BLaER1 treated with 17β-estradiol and CSF1 and Interleukin-3, amounts not matched to agents 10 nM and 100 nM (cell line): ENCODE results near the gene ADCY9.
"Not testable (repeated sequence)": the region's sequence is repeated elsewhere in the genome, so short reads cannot be mapped to it uniquely, and the experiment has no call there.

Source experiments
- H3K27ac ChIP-seq, 11 experiments: shearing (Covaris generic); formaldehyde crosslinking; 2 replicates each; pipeline ENCODE4 v1.8.1; 2022
- H3K27me3 ChIP-seq, 11 experiments: shearing (Covaris generic); formaldehyde crosslinking; 2 replicates each; pipeline ENCODE4 v1.8.1; 2022
- H3K36me3 ChIP-seq, 11 experiments: shearing (Covaris generic); formaldehyde crosslinking; 2 replicates each; pipeline ENCODE4 v1.8.1; 2022
- H3K4me1 ChIP-seq, 10 experiments: shearing (Covaris generic); formaldehyde crosslinking; 2 replicates each; pipeline ENCODE4 v1.8.1; 2022
- H3K4me2 ChIP-seq, 11 experiments: shearing (Covaris generic); formaldehyde crosslinking; 2 replicates each; pipeline ENCODE4 v1.8.1; 2022
- H3K4me3 ChIP-seq, 10 experiments: shearing (Covaris generic); formaldehyde crosslinking; 2 replicates each; pipeline ENCODE4 v1.8.1; 2022
- H3K9ac ChIP-seq, 11 experiments: shearing (Covaris generic); formaldehyde crosslinking; 2 replicates each; pipeline ENCODE4 v1.8.1; 2022
- H3K9me3 ChIP-seq, 11 experiments: shearing (Covaris generic); formaldehyde crosslinking; replicated peaks in 1 of 11; 2 replicates each; pipeline ENCODE4 v1.8.1; 2022
- H4K20me1 ChIP-seq, 11 experiments: shearing (Covaris generic); formaldehyde crosslinking; 2 replicates each; pipeline ENCODE4 v1.8.1; 2022
- Cebpa-rat ChIP-seq, 11 experiments: shearing (Covaris generic); IDR thresholded peaks; 2 replicates each; pipeline ENCODE4 v1.8.1; 2022

The ADCY9 gene

GRCh38 chr16:3963203-3963602, 153.0 kb downstream of the ADCY9 start:
- Histone ChIP-seq H3K27me3 (no peaks in the 10 kb centered on the region), H3K9ac (no peak overlapping the region), H4K20me1 (peaks cover 0 to 19% (median 9%) of the 10 kb centered on the region in 11 experiments; a peak in 9 of 22 replicates), H3K36me3 (peaks cover 23 to 51% (median 35%) of the 10 kb centered on the region in 11 experiments), H3K4me3 (0 out of 20 replicates have a peak overlapping the region, but pooled peaks of 1 of the 10 experiments have one; percentile 21), H3K9me3 (peaks cover 0 to 9% (median 0%) of the 10 kb centered on the region in 11 experiments; a peak in 2 of 22 replicates), H3K4me2 (peak overlapping the region; percentile 15 to 76 (median 40); a peak in 19 of 22 replicates), H3K4me1 (peaks cover 35 to 50% (median 44%) of the 10 kb centered on the region in 10 experiments), H3K27ac (no peak overlapping the region)
- no peak for TF ChIP-seq Cebpa-rat (IDR thresholded peaks at IDR 0.05)

GRCh38 chr16:3961449-3961849, 154.8 kb downstream of the ADCY9 start:
- TF ChIP-seq Cebpa-rat (IDR thresholded peaks at IDR 0.05), result no peak
- H4K20me1 ChIP-seq, result peaks cover 0 to 19% (median 9%) of the 10 kb centered on the region in 11 experiments; a peak in 9 of 22 replicates
- H3K4me3 ChIP-seq, result peak overlapping the region in 9 of 10 experiments; percentile 39 to 62 (median 47); a peak in 17 of 20 replicates
- peaks cover 0 to under 1% (median 0%) of the 10 kb centered on the region in 11 experiments; a peak in 2 of 22 replicates for H3K9me3 ChIP-seq
- H3K4me1 ChIP-seq, result peaks cover 35 to 63% (median 55%) of the 10 kb centered on the region in 10 experiments
- no peaks in the 10 kb centered on the region for H3K27me3 ChIP-seq
- H3K9ac ChIP-seq, result peak overlapping the region; percentile 6 to 73 (median 56); a peak in 19 of 22 replicates
- H3K36me3 ChIP-seq, result peaks cover 15 to 34% (median 25%) of the 10 kb centered on the region in 11 experiments
- H3K27ac ChIP-seq, result peak overlapping the region; percentile 19 to 75 (median 57); a peak in 18 of 22 replicates
- peak overlapping the region; percentile 75 to 92 (median 82) for H3K4me2 ChIP-seq

- H3K27me3 ChIP-seq, H3K9me3 ChIP-seq: not testable (repeated sequence)
- H3K4me1 ChIP-seq, result peaks cover 35 to 66% (median 55%) of the 10 kb centered on the region in 10 experiments
- H4K20me1 ChIP-seq, result peaks cover 0 to 19% (median 8%) of the 10 kb centered on the region in 11 experiments; a peak in 9 of 22 replicates
- H3K27ac ChIP-seq, result peak overlapping the region in 10 of 11 experiments; percentile 31 to 75 (median 61); a peak in 14 of 22 replicates
- peak overlapping the region; percentile 6 to 73 (median 56); a peak in 14 of 22 replicates for H3K9ac ChIP-seq
- H3K4me2 ChIP-seq, result peak overlapping the region; percentile 75 to 92 (median 82)
- peaks cover under 1 to 20% (median 11%) of the 10 kb centered on the region in 11 experiments; a peak in 18 of 22 replicates for H3K36me3 ChIP-seq
- H3K4me3 ChIP-seq, result peak overlapping the region in 9 of 10 experiments; percentile 39 to 62 (median 47); a peak in 15 of 20 replicates
Measured at GRCh38 chr16:3959926-3960590, 156.2 kb downstream of the ADCY9 start.

GRCh38 chr16:3959148-3959547, 157.1 kb downstream of the ADCY9 start:
- Histone ChIP-seq H3K4me3 (no peak overlapping the region), H4K20me1 (peaks cover 0 to 11% (median 7%) of the 10 kb centered on the region in 11 experiments; a peak in 9 of 22 replicates), H3K9me3 (no peaks in the 10 kb centered on the region), H3K4me2 (no peak overlapping the region), H3K4me1 (peaks cover 44 to 72% (median 63%) of the 10 kb centered on the region in 10 experiments), H3K27ac (no peak overlapping the region), H3K27me3 (no peaks in the 10 kb centered on the region), H3K36me3 (peaks cover 0 to 11% (median 2%) of the 10 kb centered on the region in 11 experiments; a peak in 3 of 22 replicates), H3K9ac (no peak overlapping the region)
- TF ChIP-seq Cebpa-rat (IDR thresholded peaks at IDR 0.05), result no peak

GRCh38 chr16:3957344-3957980, 158.8 kb downstream of the ADCY9 start:
- no peaks in the 10 kb centered on the region for H3K9me3 ChIP-seq
- no peak overlapping the region for H3K27ac ChIP-seq
- H3K4me3 ChIP-seq, result no peak overlapping the region
- H3K36me3 ChIP-seq, result no peaks in the 10 kb centered on the region
- no peak for TF ChIP-seq Cebpa-rat (IDR thresholded peaks at IDR 0.05)
- H3K27me3 ChIP-seq, result no peaks in the 10 kb centered on the region
- H3K4me1 ChIP-seq, result peaks cover 41 to 74% (median 64%) of the 10 kb centered on the region in 10 experiments
- H4K20me1 ChIP-seq, result 0 out of 22 replicates have a peak, but pooled peaks cover 0 to 4% (median 0%) of the 10 kb centered on the region in 11 experiments
- peak overlapping the region in 9 of 11 experiments; percentile 6 to 50 (median 38); a peak in 14 of 22 replicates for H3K4me2 ChIP-seq
- H3K9ac ChIP-seq, result no peak overlapping the region

- Histone ChIP-seq H3K27ac (peak overlapping the region in 1 of 11 experiments; percentile 8; a peak in 1 of 22 replicates), H3K4me1 (peaks cover 28 to 79% (median 67%) of the 10 kb centered on the region in 10 experiments), H3K4me3 (no peak overlapping the region), H3K4me2 (peak overlapping the region; percentile 50 to 79 (median 70)), H3K36me3 (no peaks in the 10 kb centered on the region), H3K9ac (peak overlapping the region in 7 of 11 experiments; percentile 2 to 20 (median 16); a peak in 4 of 22 replicates), H3K27me3 (no peaks in the 10 kb centered on the region), H3K9me3 (no peaks in the 10 kb centered on the region; a peak in 1 of 22 replicates), H4K20me1 (0 out of 22 replicates have a peak, but pooled peaks cover 0 to 4% (median 0%) of the 10 kb centered on the region in 11 experiments)
- no peak for TF ChIP-seq Cebpa-rat (IDR thresholded peaks at IDR 0.05)
Measured at GRCh38 chr16:3954411-3954921, 161.8 kb downstream of the ADCY9 start.

- TF ChIP-seq Cebpa-rat (IDR thresholded peaks at IDR 0.05), result no peak
- peak overlapping the region; percentile 50 to 79 (median 70) for H3K4me2 ChIP-seq
- H3K4me3 ChIP-seq, result no peak overlapping the region
- peaks cover 33 to 80% (median 73%) of the 10 kb centered on the region in 10 experiments for H3K4me1 ChIP-seq
- 0 out of 22 replicates have a peak, but pooled peaks cover 0 to 4% (median 0%) of the 10 kb centered on the region in 11 experiments for H4K20me1 ChIP-seq
- peak overlapping the region in 1 of 11 experiments; percentile 8; a peak in 1 of 22 replicates for H3K27ac ChIP-seq
- H3K9ac ChIP-seq, result peak overlapping the region in 6 of 11 experiments; percentile 2 to 20 (median 14); a peak in 3 of 22 replicates
- no peaks in the 10 kb centered on the region for H3K36me3 ChIP-seq
- no peaks in the 10 kb centered on the region for H3K27me3 ChIP-seq
- H3K9me3 ChIP-seq, result no peaks in the 10 kb centered on the region; a peak in 1 of 22 replicates
Measured at GRCh38 chr16:3953728-3954410, 162.4 kb downstream of the ADCY9 start.

- Histone ChIP-seq H3K4me2 (peak overlapping the region; percentile 5 to 79 (median 70); a peak in 20 of 22 replicates), H3K9me3 (no peaks in the 10 kb centered on the region; a peak in 1 of 22 replicates), H4K20me1 (0 out of 22 replicates have a peak, but pooled peaks cover 0 to 4% (median 0%) of the 10 kb centered on the region in 11 experiments), H3K27ac (peak overlapping the region in 1 of 11 experiments; percentile 36; a peak in 1 of 22 replicates), H3K36me3 (no peaks in the 10 kb centered on the region), H3K9ac (no peak overlapping the region; a peak in 1 of 22 replicates), H3K4me1 (peaks cover 33 to 78% (median 75%) of the 10 kb centered on the region in 10 experiments), H3K27me3 (no peaks in the 10 kb centered on the region), H3K4me3 (0 out of 20 replicates have a peak overlapping the region, but pooled peaks of 1 of the 10 experiments have one; percentile 24)
- TF ChIP-seq Cebpa-rat (IDR thresholded peaks at IDR 0.05), result no peak
Measured at GRCh38 chr16:3952737-3953131, 163.5 kb downstream of the ADCY9 start.
